Memory B cell (primary cell): ENCODE data around the gene NBPF1.
"Not testable (repeated sequence)": the region's sequence is repeated elsewhere in the genome, so short reads cannot be mapped to it uniquely, and the experiment has no call there.

Experiments used
- ATAC-seq: fragments of 150-1000 bp; cut with Tn5 transposase; 2 replicates; pipeline ENCODE4 v1.10.0; 2021; ENCODE audit warnings: low read depth, mild to moderate bottlenecking, moderate library complexity
- DNase-seq, 2 donors: peaks; one replicate each; pipeline ENCODE4 v3.0.0; 2022; ENCODE audit warnings: low spot score in 2 of 2
- H3K27ac Mint-ChIP-seq: one replicate; pipeline ENCODE4 v1.8.0; 2022; ENCODE audit warnings: mild to moderate bottlenecking, moderate library complexity, mixed read lengths
- H3K27me3 Mint-ChIP-seq: one replicate; pipeline ENCODE4 v1.8.0; 2022; ENCODE audit warnings: mixed read lengths
- H3K36me3 Mint-ChIP-seq: one replicate; pipeline ENCODE4 v1.8.0; 2022; ENCODE audit warnings: mild to moderate bottlenecking, mixed read lengths
- H3K4me1 Mint-ChIP-seq: one replicate; pipeline ENCODE4 v1.8.0; 2022; ENCODE audit warnings: mixed read lengths
- H3K4me3 Mint-ChIP-seq: one replicate; pipeline ENCODE4 v1.8.0; 2022; ENCODE audit warnings: mild to moderate bottlenecking, moderate library complexity, mixed read lengths
- H3K9me3 Mint-ChIP-seq: one replicate; pipeline ENCODE4 v1.8.0; 2022; ENCODE audit warnings: mixed read lengths

NBPF1 gene

DNA sequence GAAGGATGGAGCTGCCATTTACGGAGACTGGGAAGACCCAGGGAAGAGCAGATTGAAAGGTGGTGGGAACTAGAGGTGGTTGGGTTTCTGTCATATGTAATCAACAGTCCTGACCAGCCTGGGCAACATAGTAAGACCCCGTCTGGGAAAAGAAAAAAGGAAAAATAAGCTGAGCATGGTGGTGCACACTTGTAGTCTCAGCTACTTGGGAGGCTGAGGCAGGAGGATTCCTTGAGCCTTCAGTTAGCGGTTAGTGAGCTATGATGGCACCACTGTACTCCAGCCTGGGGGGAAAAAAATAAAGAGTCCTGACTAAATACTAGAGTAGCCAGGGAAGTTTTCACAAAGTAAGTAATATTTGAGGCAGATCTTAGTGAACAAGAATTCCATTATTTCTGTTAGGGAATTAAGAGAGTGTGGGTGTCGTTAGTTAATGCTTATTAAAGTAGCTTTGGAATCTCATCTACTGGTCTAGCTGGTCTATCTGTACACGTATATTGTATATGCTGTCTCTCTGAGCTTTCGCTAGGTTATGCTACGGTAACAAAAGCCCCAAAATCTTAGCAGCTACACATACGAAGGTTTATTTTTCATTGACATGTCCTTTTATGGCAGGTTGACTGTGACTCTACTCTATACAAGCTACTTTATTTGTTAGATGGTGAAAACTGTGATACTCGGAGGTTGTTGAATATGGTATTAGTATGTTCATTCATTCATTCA is 4.4 kb downstream of the NBPF1 start:
- H3K36me3 Mint-ChIP-seq, result no peaks in the 10 kb centered on the region
- peak in 1 of 2 donors; percentile 11 for DNase-seq

DNA sequence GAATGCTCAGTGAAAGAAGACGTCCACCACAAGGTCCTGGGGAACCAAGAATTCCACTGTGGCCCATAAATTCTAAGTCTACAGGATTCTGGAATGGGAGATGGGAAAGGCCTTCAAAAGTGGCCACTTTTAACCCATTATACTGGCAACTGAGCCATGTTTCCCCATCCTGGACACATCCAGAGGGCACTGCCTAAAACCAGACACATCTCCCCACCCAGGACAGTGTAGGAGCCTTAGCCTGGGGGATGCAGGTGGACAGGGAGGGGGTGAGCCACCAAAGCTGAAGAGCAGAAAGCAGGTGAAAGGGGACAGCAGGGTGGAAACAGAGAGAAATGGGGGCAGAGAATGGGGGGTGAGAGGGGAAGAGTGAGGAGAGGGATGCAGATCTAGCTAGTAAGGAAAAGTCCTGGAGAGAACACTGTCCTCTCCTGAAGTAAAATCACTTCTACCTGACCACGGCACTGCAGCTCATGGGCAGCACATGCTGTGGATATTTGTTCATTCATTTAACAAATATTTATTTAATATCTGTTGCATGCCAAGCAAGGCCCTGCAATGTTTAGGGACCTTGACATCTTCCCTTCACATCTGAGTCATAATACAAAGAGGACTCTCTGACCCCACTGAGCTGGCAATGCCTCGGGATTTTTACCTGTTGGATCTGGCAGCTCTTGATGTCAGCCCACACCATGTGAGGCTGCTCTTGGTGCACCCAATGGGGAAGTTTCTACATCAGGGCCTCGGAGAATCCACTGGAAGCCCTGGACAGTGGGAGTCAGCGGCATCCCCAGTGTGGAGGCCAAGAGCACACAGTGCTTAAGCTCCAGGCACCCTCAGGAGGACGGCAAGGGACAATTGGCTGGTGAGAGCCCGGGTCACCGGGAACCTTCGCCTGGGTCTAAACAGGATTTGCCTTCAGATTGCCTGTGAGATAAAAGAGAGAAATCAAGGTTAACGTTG is 5.2 kb downstream of the NBPF1 start:
- not testable (repeated sequence) for H3K27ac Mint-ChIP-seq, H3K36me3 Mint-ChIP-seq, H3K27me3 Mint-ChIP-seq, ATAC-seq, H3K4me3 Mint-ChIP-seq, H3K9me3 Mint-ChIP-seq, H3K4me1 Mint-ChIP-seq
- peak in 1 of 2 donors; percentile 6 for DNase-seq

More for the DNA sequence above, 4.4 kb downstream of the NBPF1 start:
- no peak for ATAC-seq
- no peaks in the 10 kb centered on the region for H3K9me3 Mint-ChIP-seq
- no peak overlapping the region for H3K4me3 Mint-ChIP-seq
- H3K4me1 Mint-ChIP-seq, result no peaks in the 10 kb centered on the region
- no peak overlapping the region for H3K27ac Mint-ChIP-seq
- H3K27me3 Mint-ChIP-seq, result no peaks in the 10 kb centered on the region

DNA sequence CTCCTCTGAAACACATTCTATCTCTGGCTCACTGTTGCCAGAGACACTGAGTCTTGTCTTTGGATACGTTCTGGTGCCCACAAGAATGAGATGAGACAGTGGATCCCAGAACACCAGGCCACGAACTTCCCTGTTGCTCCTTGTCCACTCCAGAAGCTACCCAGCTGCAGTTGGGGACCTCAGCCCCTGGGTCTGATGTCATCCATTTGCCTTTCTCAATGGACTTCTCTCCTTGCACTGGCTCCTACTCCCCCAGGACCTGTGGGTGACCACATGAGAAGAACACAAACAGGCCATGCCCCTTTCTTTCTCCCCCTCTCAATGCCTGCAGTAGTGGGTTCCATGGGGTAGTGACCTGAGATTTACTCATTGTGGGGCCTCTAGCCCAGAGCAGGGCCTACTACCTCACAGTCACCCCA is 5.9 kb downstream of the NBPF1 start:
- Mint-ChIP-seq H3K4me3 (no peak overlapping the region), H3K27ac (no peak overlapping the region), H3K36me3 (no peaks in the 10 kb centered on the region), H3K9me3 (no peaks in the 10 kb centered on the region), H3K4me1 (no peaks in the 10 kb centered on the region), H3K27me3 (no peaks in the 10 kb centered on the region)
- ATAC-seq (no peak), DNase-seq (no peak)

DNA sequence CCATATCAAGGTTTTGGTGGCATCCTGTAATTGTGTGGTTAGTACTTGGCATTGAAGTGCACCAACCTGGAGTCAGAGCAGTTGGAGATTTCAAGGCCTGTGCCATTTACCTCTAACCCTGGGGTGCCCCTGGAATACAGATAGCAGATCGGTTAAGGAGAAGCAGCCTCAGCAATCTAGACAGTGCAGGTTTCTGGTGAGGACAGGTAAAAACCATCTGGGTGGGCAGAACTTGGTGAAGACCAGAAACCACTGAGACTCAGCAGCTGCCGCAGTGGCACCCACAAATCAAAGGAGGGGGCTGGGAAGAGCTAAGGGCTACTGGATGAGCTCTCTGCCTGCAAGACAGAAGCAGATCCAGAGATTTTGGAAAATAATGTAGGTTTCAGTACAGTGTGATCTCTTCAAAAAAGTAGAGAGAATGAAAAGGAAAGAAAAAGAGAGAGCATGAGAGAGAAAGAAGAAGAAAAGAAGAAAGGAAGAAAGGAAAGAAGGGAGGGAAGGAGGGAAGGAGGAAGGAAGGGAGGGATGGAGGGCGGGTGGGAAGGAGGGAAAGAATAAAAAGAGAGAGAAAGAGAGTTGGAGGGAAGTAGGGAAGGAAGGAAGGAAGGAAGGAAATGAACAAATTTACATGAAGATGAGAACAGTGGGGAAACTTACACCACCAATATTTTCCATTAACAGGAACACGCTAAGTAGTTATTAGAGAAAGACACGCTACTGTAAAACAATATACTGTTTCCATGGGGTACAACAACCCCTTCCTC is 6.5 kb downstream of the NBPF1 start:
- H3K4me3 Mint-ChIP-seq, H3K27me3 Mint-ChIP-seq, H3K9me3 Mint-ChIP-seq, ATAC-seq, H3K27ac Mint-ChIP-seq, DNase-seq, H3K4me1 Mint-ChIP-seq, H3K36me3 Mint-ChIP-seq: not testable (repeated sequence)

DNA sequence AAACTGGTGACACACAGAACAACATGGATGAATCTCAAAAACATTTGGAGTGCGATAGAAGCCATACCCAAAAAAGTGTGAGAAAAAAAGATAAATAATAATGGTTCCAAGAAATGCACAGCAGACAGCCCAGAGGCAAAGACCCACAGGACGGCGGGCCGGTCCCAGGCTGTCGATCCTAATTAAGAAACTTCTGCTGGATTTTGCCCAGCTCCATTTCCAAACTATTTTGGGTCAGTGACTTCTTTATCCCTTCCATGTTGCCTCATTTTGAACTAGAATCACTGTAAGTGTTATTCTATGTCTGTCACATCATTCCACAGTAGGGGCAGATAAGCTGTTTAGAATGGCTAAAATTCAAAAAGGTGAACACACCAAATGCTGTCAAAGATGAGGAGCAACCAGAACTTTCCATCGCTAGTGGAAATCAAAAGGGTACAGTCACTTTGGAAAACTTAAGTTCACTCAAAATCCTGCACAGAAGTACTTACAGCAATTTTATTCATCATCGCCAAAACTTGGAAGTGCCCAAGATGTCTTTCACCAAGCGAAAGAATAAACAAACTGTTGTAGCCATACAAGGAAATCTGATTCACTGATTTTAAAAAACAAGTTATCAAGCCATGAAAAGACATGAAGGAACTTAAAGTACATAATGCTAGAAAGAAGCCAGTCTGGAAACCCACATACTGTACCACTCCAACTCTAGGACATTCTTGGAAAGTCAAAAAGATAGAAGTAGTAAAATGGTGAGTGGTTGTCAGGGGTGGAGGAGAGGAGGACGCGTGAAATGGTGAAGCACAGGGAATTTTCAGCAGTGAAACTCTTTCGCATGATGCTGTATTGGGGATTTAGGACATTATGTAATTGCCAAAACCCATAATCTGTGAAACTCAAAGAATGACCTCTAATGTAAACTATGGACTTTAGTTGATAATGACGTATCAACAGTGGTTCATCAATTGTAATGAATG is 7.5 kb downstream of the NBPF1 start:
- ATAC-seq (no peak), DNase-seq (no peak)
- Mint-ChIP-seq H3K9me3 (no peaks in the 10 kb centered on the region), H3K27me3 (no peaks in the 10 kb centered on the region), H3K36me3 (no peaks in the 10 kb centered on the region), H3K27ac (no peak overlapping the region), H3K4me1 (no peaks in the 10 kb centered on the region), H3K4me3 (no peak overlapping the region)

DNA sequence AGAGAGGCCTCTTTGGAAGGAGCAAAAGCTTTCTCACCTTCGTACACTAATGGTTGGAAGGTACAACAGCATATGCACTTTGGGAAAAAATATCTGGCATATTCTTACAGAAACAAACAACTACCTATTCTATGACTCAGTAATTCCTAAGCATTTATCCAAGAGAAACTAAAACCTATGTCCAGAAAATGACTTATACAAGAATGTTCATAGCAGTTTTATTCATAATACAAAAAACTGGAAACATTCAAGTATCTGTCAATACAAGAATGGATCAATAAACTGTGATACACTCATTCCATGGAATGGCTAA is 8.2 kb downstream of the NBPF1 start:
- DNase-seq, result no peak
- Mint-ChIP-seq H3K4me3 (no peak overlapping the region), H3K27ac (no peak overlapping the region), H3K9me3 (no peaks in the 10 kb centered on the region), H3K4me1 (no peaks in the 10 kb centered on the region), H3K27me3 (no peaks in the 10 kb centered on the region), H3K36me3 (no peaks in the 10 kb centered on the region)
- ATAC-seq, result no peak

DNA sequence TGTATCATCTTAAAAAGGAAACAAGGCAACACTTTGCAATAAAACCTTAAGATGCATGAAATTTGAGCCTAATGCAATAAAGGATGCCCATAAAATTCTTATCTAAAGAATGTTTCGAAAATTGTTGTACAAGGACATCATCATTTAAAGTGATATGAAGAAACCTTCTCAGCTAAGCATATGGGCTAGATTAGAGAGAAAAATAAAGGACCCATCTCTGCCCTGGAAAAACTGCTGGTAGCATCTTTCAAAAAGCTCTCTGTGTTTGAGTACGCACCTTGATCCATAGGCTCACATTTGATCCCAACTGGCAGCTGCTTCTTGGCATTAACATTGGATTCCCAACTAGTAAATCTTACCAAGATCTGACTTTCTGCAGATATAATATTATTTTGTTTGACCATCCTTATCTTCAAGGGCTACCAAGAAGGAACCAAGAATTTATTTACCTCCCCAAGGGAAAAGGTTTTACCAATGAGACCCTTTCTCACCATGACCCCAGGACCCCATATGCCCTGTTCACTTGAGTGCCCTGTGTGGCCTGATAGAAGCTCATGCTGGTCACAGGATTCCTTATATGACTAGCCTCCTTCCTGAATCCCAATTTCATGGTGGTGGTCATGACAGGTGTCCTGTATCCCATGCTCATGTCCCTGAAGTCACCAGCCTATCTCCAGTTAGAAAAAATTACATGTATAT is 8.7 kb downstream of the NBPF1 start:
- H3K9me3 Mint-ChIP-seq, ATAC-seq, H3K4me1 Mint-ChIP-seq, H3K36me3 Mint-ChIP-seq, H3K27ac Mint-ChIP-seq, H3K27me3 Mint-ChIP-seq, DNase-seq, H3K4me3 Mint-ChIP-seq: not testable (repeated sequence)

DNA sequence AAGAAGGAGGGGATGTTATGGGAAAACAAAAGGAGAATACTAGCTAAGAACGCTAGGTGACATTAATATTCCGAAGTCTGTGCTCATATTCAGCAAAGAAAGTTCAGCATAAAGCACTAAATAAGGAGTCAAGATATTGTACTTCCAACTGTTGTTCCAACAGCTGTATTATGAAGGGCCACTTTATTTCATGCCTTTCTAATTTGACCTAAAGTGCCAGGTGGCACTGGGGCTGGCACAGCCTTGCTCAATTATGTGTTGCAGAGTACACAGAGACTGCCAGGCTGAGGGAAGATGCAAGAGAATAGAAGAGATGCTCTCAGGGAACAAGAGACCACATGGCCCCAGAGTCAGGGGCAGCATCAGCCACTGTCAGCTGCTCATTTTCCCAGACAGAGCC is 9.7 kb downstream of the NBPF1 start:
- not testable (repeated sequence) for H3K4me3 Mint-ChIP-seq, H3K4me1 Mint-ChIP-seq, H3K27me3 Mint-ChIP-seq, DNase-seq, H3K36me3 Mint-ChIP-seq, H3K27ac Mint-ChIP-seq, ATAC-seq, H3K9me3 Mint-ChIP-seq

DNA sequence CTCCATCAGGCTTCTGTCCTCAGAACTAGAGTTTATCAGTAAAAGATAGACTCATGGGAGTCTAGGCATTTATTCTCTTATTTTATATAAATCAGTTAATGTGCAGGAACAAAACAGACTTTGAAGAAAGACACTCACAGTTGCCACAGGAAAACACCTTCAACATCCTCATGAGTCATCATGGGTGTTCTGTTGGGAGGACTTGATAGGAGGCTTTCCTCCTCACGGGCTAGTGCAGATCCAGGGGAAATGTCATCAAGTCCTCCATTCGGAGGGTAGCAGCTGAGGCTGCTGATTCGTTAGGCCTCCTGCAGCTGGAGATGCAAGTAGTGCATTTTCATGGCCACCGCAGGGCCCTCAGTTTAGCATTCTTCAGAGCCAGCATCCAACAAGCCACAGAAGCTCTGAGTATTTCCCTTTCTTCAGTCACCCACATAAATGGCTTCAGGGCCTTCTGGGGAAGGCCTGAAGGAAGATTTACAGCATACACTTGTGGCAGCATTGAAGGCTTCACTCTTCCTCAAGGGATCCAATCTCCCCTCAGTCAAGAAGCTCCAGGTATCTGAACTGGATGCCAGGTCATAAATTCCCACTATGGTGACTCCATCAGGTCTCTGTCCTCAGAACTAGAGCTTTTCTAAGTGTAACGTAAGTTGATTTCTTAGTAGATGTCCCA is 10.9 kb downstream of the NBPF1 start:
- H3K27ac Mint-ChIP-seq, H3K36me3 Mint-ChIP-seq, ATAC-seq, H3K27me3 Mint-ChIP-seq, H3K4me1 Mint-ChIP-seq, DNase-seq, H3K4me3 Mint-ChIP-seq, H3K9me3 Mint-ChIP-seq: not testable (repeated sequence)

DNA sequence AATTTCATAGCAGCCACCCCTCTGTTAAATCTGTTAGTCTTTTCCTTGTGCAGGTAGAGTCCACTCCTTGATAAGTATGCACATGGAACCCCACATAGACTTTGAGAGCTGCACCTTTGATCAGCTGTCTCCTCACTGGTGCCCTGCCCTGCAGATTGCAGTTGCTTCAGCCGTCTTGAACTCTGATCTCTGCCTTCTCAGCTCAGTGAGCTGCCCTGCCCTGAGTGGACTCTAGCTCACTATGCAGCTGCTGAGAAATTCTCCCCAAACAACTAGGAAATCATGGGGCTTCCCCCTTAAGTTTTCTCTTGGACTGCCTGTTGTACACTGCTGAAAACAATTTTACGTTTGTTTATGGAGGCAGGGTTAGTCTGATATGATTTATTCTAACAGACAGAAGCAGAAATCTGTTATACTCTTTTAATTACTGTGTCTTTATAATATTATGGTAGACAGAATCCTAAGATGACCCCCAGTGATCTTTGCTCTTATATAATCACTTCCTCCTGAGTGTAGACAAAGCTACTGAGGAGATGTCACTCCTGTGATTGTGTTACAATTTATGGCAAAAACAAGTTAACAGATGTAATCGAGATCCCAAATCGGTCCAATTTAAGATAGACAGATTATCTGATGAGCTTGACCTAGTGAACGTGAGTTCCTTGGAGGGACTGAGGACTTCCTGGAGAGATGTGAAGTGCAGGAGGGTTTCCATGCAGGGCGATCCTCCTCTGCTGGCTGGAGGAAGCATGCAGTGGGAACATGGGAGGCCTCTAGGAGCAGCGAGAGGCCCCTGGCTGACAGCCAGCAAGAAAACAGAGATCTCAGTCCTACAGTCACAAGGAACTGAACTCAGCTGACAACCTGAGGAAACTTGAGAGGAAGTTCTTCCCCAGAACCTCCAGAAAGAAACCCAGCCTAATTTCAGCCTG is 12.2 kb downstream of the NBPF1 start:
- not testable (repeated sequence) for H3K27ac Mint-ChIP-seq, H3K36me3 Mint-ChIP-seq, ATAC-seq, H3K4me1 Mint-ChIP-seq, H3K4me3 Mint-ChIP-seq, DNase-seq, H3K9me3 Mint-ChIP-seq, H3K27me3 Mint-ChIP-seq

DNA sequence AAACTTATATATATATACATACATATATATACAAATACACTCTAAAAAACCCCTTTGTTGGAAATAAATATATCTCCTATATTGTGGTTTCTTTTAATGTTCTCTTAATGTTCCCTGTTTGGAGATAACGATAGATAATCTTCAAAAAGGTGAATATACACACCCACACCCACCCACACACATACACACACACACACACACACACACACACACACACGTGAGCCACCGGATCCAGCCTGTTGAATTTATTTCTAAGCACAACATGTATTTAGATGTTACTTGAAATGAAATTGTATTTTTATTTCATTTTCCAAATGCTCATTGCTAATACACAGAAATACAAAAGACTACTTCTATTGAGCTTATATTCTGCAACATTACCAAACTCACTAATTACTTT is 14.0 kb downstream of the NBPF1 start:
- H3K9me3 Mint-ChIP-seq, H3K36me3 Mint-ChIP-seq, H3K4me1 Mint-ChIP-seq, ATAC-seq, DNase-seq, H3K27me3 Mint-ChIP-seq, H3K27ac Mint-ChIP-seq, H3K4me3 Mint-ChIP-seq: not testable (repeated sequence)

DNA sequence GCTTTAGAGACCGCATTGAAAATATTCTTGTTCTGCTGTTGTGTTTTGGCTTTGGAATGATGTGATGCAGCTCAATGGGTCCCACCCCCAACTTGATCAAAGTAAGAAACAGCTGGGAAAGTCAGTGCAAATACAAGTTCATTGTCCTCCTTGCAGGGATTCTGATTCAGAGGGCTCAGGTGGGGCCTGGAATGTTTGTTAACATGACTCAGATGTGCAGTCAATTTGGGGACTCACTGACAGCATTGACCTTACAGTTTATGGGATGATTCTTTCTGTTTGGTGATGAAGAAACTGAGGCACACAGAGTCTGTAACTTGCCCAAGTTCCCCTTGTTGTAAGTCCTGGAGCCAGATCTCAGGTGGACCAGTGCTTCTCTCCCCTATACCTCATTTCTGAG is 18.1 kb downstream of the NBPF1 start:
- not testable (repeated sequence) for H3K27ac Mint-ChIP-seq, ATAC-seq, H3K27me3 Mint-ChIP-seq, H3K36me3 Mint-ChIP-seq, H3K4me3 Mint-ChIP-seq, H3K9me3 Mint-ChIP-seq, DNase-seq, H3K4me1 Mint-ChIP-seq
